Measurements from ENCODE around the gene WDR44. TPM values are rescaled to one million over a fixed set of nuclear protein-coding genes. Genes with fewer than 3 reads are reported as not detected.

WDR44 gene
- total and polyA plus RNA-seq, 4 experiments from 2014 or later = 7.6 to 24.1 (median 15.5) TPM

GRCh38 chrX:118498755-118499154 is 152.8 kb downstream of the WDR44 start:
- peaks cover 0 to 38% of the 10 kb centered on the region in 2 donors for H3K36me3 Mint-ChIP-seq
- H3K27me3 Mint-ChIP-seq = no peaks in the 10 kb centered on the region
- Histone ChIP-seq H3K4me1 (ENCODE audit: insufficient read depth, low read length) (peaks cover 62% of the 10 kb centered on the region), H3K4me3 (ENCODE audit: low read length in 2 of 2) (no peak overlapping the region), H3K36me3 (ENCODE audit: insufficient read depth, low read length) (no peaks in the 10 kb centered on the region), H3K27me3 (ENCODE audit: insufficient read depth, low read length) (no peaks in the 10 kb centered on the region), H3K27ac (ENCODE audit: low read depth, low read length) (peak overlapping the region; percentile 83), H3K9me3 (ENCODE audit: control insufficient read depth in 1 of 2, low read length in 2 of 2) (no peaks in the 10 kb centered on the region)
- ChIA-PET POLR2A (ENCODE audit: partially characterized antibody) (interaction anchor here (0.8 to 10.0 kb wide), 3 partner anchors 23 to 88 kb away, joined by 3 to 289 read pairs (median 71); no protein-coding TSS in a partner anchor), CTCF (ENCODE audit: partially characterized antibody) (interaction anchor here (4.1 kb wide), 1 partner anchor 33 kb away, joined by 18 read pairs; no protein-coding TSS in a partner anchor)
- H3K27ac Mint-ChIP-seq = peak overlapping the region in 4 of 7 donors; percentile 79 to 98 (median 88)
- intact Hi-C loops (cut with micrococcal nuclease) = loop anchor here (5.0 kb wide), 1 partner anchor 104 kb away; no protein-coding TSS in a partner anchor
- peaks cover 28 to 62% (median 41%) of the 10 kb centered on the region in 4 donors for H3K4me1 Mint-ChIP-seq
- H3K9me3 Mint-ChIP-seq = no peaks in the 10 kb centered on the region
- DNase-seq = no peak
- H3K4me3 Mint-ChIP-seq = peak overlapping the region in 6 of 8 donors; percentile 12 to 100 (median 96)

DNA sequence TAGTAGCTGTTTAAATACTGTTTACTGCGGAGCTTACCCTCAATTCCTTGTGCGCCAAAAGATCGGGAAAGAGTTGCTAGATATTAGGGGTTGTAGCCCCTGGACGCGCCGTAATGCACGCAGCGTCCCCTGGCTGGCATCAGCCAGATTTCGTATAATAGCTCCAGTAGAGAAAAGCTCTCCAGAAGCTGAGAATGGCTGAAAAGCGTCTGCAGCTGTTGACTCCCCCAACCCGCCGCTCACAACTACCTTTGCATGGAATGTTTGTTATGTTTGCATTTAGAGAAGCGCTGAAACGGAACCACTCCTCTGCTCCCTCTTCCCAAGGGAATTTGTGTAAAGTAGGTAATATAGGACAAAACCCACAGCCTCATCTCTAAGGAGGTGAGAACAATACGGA is 153.4 kb downstream of the WDR44 start:
- H3K9me3 Mint-ChIP-seq = no peaks in the 10 kb centered on the region
- no peak overlapping the region for H3K27ac ChIP-seq (ENCODE audit: low read depth, low read length)
- H3K4me3 Mint-ChIP-seq = peak overlapping the region in 5 of 8 donors; percentile 4 to 94 (median 24)
- H3K36me3 ChIP-seq (ENCODE audit: insufficient read depth, low read length) = no peaks in the 10 kb centered on the region
- no peaks in the 10 kb centered on the region for H3K27me3 ChIP-seq (ENCODE audit: insufficient read depth, low read length)
- H3K9me3 ChIP-seq (ENCODE audit: control insufficient read depth in 1 of 2, low read length in 2 of 2) = no peaks in the 10 kb centered on the region
- peak overlapping the region in 3 of 7 donors; percentile 68 to 94 (median 79) for H3K27ac Mint-ChIP-seq
- ChIA-PET CTCF (ENCODE audit: partially characterized antibody) (interaction anchor here (1.2 kb wide), 1 partner anchor 9 kb away, joined by 3 read pairs; no protein-coding TSS in a partner anchor), POLR2A (ENCODE audit: partially characterized antibody) (interaction anchor here (0.8 to 10.0 kb wide), 3 partner anchors 23 to 87 kb away, joined by 3 to 289 read pairs (median 71); no protein-coding TSS in a partner anchor)
- H3K36me3 Mint-ChIP-seq = peaks cover 0 to 38% of the 10 kb centered on the region in 2 donors
- H3K4me1 Mint-ChIP-seq = peaks cover 32 to 67% (median 45%) of the 10 kb centered on the region in 4 donors
- no peak for DNase-seq
- H3K27me3 Mint-ChIP-seq = no peaks in the 10 kb centered on the region
- peaks cover 65% of the 10 kb centered on the region for H3K4me1 ChIP-seq (ENCODE audit: insufficient read depth, low read length)
- intact Hi-C loops (cut with micrococcal nuclease) = loop anchor here (5.0 kb wide), 1 partner anchor 103 kb away; no protein-coding TSS in a partner anchor
- no peak overlapping the region for H3K4me3 ChIP-seq (ENCODE audit: low read length in 2 of 2)

Small RNA genes lying within 50 kb of the gene (microRNA-seq; reads per million reads assigned to microRNA genes)
- gene MIR1277 (ENCODE audit: borderline microRNAs expressed, borderline number of aligned reads, borderline replicate concordance) = 138 reads per million, percentile 72 among the genes with 10 or more reads in this experiment

Other genes starting within 250 kb of the WDR44 start
- gene KLHL13, start 229.3 kb upstream of the WDR44 start, total RNA-seq = under 1 TPM in 1 of 2 experiments, not detected in 1; 0.53 TPM
- under 1 TPM in 1 of 2 donors, not detected in 1; 0.59 TPM for gene KLHL13, start 229.3 kb upstream of the WDR44 start, polyA plus RNA-seq
- gene DOCK11, start 149.7 kb downstream of the WDR44 start, total RNA-seq = 100 to 1,000 TPM; 110 to 112 TPM
- gene DOCK11, start 149.7 kb downstream of the WDR44 start, polyA plus RNA-seq = 10 to 100 TPM; 14.5 to 39.4 TPM

Measured in CD4-positive, alpha-beta memory T cell (primary cell).